Body of pancreas (tissue), 4 donors: ENCODE data around the gene SIRPB1. TPM values are rescaled to one million over a fixed set of nuclear protein-coding genes. Genes with fewer than 3 reads are reported as not detected.

ENCODE experiments used
- ATAC-seq: fragments of 150-250 bp; one replicate; pipeline ENCODE4 v1.9.1; 2016
- DNase-seq, 4 donors: peaks; one replicate each; pipeline ENCODE4 v3.0.0-alpha.2; 2019
- H3K27ac ChIP-seq, 4 donors: fragments of 200-600 bp; sonication (generic); 1 replicate in 3 of 4; 2 replicates in 1 of 4; pipeline versions ENCODE4 v1.5.1 to v1.6.1; 2016 to 2019; ENCODE audit warnings: mild to moderate bottlenecking in 1 of 4, mixed read lengths in 1 of 4, moderate library complexity in 1 of 4
- H3K27me3 ChIP-seq, 2 donors: fragments of 200-600 bp; sonication (generic); one replicate each; pipeline ENCODE4 v1.6.0; 2016; ENCODE audit warnings: mild to moderate bottlenecking in 1 of 2
- H3K36me3 ChIP-seq, 2 donors: fragments of 200-600 bp; sonication (generic); replicated peaks in 1 of 2; 2 replicates each; pipeline ENCODE4 v1.5.1; 2016; ENCODE audit warnings: low read depth in 2 of 2; ENCODE audit not compliant: insufficient read depth in 1 of 2
- H3K4me1 ChIP-seq: fragments of 200-600 bp; sonication (generic); one replicate; pipeline ENCODE4 v1.6.0; 2016
- H3K4me3 ChIP-seq, 2 donors: fragments of 200-600 bp; sonication (generic); 1 replicate in 1 of 2; 2 replicates in 1 of 2; pipeline ENCODE4 v1.5.1; 2016 to 2019
- H3K9me3 ChIP-seq, 3 donors: fragments of 200-600 bp; sonication (generic); 1 replicate in 2 of 3; 2 replicates in 1 of 3; pipeline ENCODE4 v1.5.1; 2016
- POLR2A ChIP-seq, 3 donors: fragments of 450-650 bp; IDR thresholded peaks; one replicate each; pipeline ENCODE4 v1.6.1; 2016; ENCODE audit warnings: antibody characterized with exemption in 3 of 3, mild to moderate bottlenecking in 2 of 3
- WGBS, 2 donors: methylation state at CpG; one replicate each; pipeline ENCODE4 v1.1.5; 2017; 5-methylcytosine and 5-hydroxymethylcytosine counted together
- intact Hi-C: fragments of 100-400 bp; cut with DNase I; formaldehyde crosslinking; loops from one replicate; pipeline ENCODE4 v1.15.1; 2023
- total RNA-seq, 2 donors: library from RNA; depleted of rRNA; stranded (reverse); fragments of >200 nt; gene quantifications; one replicate each; pipeline ENCODE4 v1.1.0, GENCODE V29; 2016
- TF ChIP-seq, protein P1 (sequence below), 7 experiments: fragments of 450-650 bp in 4 of 7; fragments of 200-600 bp in 3 of 7; sonication (generic) in 3 of 7; IDR thresholded peaks; one replicate each; pipeline ENCODE4 v1.5.1; 2016 to 2019; ENCODE audit warnings: antibody characterized with exemption in 7 of 7

The SIRPB1 gene
- total RNA-seq, 2 donors from 2014 or later, result 1.3 to 14.2 TPM

DNA sequence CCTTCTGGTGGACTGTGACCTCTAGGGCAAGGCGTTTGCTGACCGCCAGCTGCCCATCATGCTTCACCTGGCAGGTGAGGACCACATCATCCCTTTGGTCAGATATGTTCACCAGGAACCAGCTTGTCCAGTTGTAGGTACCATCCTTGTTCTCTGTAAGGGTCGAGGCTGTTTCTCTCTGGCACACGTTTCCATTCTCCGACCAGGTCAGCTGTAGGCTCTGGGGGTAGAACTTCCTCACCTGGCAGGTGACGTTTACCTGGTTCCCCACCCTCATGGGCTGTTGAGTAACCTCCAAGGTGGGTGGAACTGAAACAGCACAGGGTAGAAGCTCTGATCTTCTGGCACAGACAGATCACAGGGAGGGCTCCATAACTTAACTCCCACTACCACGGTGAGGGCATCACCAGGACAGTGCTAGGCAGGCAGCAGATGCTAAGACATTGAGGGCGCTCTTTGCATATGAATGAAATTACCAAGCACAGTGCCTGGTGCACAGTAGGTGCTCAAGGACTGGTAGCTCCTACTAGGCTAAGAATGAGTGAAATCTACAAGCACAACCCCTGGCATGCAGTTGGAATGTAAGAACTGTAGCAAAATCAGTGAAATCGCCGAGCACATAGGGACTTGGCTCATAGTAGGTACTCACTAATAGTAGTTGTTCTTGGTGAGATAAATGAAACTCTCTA, 15.6 kb upstream of the SIRPB1 start:
- no peaks in the 10 kb centered on the region for H3K4me1 ChIP-seq
- intact Hi-C loops, result no loop called here
- H3K9me3 ChIP-seq, result no peaks in the 10 kb centered on the region
- no peak for ATAC-seq
- no peaks in the 10 kb centered on the region for H3K27me3 ChIP-seq
- DNase-seq, result no peak
- H3K36me3 ChIP-seq, result no peaks in the 10 kb centered on the region
- 76 to 78% methylated on average over 10 of the region's 10 CpGs for WGBS, 2 donors
- H3K27ac ChIP-seq, result no peak overlapping the region
- TF ChIP-seq POLR2A (IDR thresholded peaks at IDR 0.05), result no peak
- TF ChIP-seq, protein P1, sequence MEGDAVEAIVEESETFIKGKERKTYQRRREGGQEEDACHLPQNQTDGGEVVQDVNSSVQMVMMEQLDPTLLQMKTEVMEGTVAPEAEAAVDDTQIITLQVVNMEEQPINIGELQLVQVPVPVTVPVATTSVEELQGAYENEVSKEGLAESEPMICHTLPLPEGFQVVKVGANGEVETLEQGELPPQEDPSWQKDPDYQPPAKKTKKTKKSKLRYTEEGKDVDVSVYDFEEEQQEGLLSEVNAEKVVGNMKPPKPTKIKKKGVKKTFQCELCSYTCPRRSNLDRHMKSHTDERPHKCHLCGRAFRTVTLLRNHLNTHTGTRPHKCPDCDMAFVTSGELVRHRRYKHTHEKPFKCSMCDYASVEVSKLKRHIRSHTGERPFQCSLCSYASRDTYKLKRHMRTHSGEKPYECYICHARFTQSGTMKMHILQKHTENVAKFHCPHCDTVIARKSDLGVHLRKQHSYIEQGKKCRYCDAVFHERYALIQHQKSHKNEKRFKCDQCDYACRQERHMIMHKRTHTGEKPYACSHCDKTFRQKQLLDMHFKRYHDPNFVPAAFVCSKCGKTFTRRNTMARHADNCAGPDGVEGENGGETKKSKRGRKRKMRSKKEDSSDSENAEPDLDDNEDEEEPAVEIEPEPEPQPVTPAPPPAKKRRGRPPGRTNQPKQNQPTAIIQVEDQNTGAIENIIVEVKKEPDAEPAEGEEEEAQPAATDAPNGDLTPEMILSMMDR (IDR thresholded peaks at IDR 0.05), result no peak
- no peak overlapping the region for H3K4me3 ChIP-seq

DNA sequence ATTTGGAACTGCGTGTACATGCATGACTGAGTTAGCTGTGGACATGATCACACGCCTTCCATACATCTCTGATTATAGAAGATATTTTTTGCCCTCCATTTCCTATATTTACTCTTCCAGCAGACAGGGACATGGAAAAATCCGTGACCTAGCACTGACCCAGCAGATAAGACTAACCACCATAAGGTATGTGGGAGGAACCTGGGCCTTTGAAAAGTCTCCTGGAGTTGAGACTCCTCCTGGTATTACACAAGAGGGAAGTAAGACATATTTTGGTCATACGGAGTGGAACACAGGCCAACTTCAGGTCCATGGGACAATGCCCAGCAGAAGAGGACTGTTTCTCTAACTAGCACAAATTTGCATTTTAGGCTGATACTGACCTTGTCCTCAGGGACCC, 13.7 kb upstream of the SIRPB1 start:
- Histone ChIP-seq H3K4me3 (no peak overlapping the region), H3K4me1 (no peaks in the 10 kb centered on the region), H3K27me3 (no peaks in the 10 kb centered on the region), H3K9me3 (no peaks in the 10 kb centered on the region), H3K36me3 (no peaks in the 10 kb centered on the region), H3K27ac (no peak overlapping the region)
- DNase-seq (no peak), ATAC-seq (no peak)
- TF ChIP-seq, protein P1 (IDR thresholded peaks at IDR 0.05), result no peak
- no peak for TF ChIP-seq POLR2A (IDR thresholded peaks at IDR 0.05)
- WGBS, 2 donors, result 70 to 71% methylated on average over 4 of the region's 4 CpGs
- intact Hi-C loops, result no loop called here

DNA sequence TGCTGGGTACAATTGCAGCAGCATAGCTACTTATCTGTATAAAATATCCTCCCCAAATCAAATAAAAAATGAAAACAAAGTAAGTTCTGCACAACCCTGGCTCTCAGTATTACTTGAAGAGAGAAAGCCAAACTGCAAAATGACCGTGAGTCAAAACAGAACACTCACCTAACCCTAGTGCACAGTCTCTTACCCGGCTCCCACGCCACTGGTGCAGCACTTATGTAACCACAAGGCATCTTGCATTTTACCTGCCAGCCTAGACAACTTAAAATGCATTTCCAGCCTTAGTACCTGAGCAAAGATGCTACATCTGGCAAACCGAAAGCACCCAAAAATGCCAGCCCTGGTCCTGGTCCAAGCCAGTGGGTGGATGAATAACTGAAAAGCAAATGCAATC, 12.4 kb upstream of the SIRPB1 start:
- TF ChIP-seq, protein P1 (IDR thresholded peaks at IDR 0.05), result no peak
- no peak for TF ChIP-seq POLR2A (IDR thresholded peaks at IDR 0.05)
- no peaks in the 10 kb centered on the region for H3K27me3 ChIP-seq
- H3K4me3 ChIP-seq, result no peak overlapping the region
- intact Hi-C loops, result no loop called here
- no peaks in the 10 kb centered on the region for H3K4me1 ChIP-seq
- DNase-seq, result no peak
- no peak overlapping the region for H3K27ac ChIP-seq
- ATAC-seq, result no peak
- no peaks in the 10 kb centered on the region for H3K36me3 ChIP-seq
- 72 to 79% methylated on average over 4 of the region's 4 CpGs for WGBS, 2 donors
- no peaks in the 10 kb centered on the region for H3K9me3 ChIP-seq

DNA sequence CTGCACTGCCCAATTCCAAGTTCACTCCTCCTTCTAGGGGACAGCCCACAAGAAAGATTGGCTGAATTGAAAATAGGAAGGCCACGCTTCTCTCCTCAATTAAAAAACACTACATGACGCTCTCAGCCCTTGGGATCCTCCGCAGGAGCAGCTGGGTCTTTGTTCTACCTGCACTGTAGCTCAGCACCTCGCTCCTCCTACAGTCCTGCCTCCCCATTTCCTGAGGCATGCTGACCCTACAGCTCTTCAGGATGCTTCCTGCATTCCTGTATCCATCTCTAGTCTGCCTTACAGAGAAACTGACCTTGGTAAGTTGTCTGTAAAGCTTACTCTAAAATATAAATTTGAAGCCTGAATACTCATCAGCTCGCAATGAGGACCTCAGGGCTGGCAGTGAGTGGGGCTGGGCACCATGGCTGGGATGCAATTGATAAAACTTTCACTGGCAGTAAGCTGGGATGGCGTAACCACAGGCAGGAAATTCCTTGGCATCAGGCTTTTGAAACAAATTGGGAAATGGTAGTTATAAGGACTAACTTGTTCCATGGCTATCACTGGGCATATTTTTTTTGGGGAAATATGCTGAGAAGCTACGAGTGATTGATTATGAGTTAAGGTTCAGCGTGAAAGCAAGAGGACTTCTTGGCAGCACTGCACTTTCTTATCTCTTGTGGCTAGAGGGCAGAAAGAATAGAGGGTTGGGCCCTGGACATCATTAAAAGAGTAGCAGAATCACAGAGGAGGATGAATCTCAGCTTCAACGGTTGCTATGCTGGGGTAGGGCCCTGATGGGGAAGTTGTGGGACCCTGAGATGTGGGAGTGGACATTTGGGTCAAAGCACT, 11.7 kb upstream of the SIRPB1 start:
- no peaks in the 10 kb centered on the region for H3K36me3 ChIP-seq
- TF ChIP-seq, protein P1 (IDR thresholded peaks at IDR 0.05), result no peak
- no peak for TF ChIP-seq POLR2A (IDR thresholded peaks at IDR 0.05)
- 33 to 48% methylated on average over 9 of the region's 9 CpGs for WGBS, 2 donors
- DNase-seq, result no peak
- no peaks in the 10 kb centered on the region for H3K27me3 ChIP-seq
- no peak overlapping the region for H3K4me3 ChIP-seq
- no peaks in the 10 kb centered on the region for H3K4me1 ChIP-seq
- intact Hi-C loops, result no loop called here
- no peak for ATAC-seq
- no peaks in the 10 kb centered on the region for H3K9me3 ChIP-seq
- H3K27ac ChIP-seq, result no peak overlapping the region
